GM23338 (cell line): ENCODE data around the gene MAPK11. TPM values are rescaled to one million over a fixed set of nuclear protein-coding genes. Genes with fewer than 3 reads are reported as not detected.

Experiments
- ATAC-seq: fragments of 200-7000 bp; cut with Tn5 transposase; 3 replicates; pipeline ENCODE4 v1.9.1; 2020
- DNase-seq: peaks from one replicate; pipeline ENCODE4 v3.0.0-alpha.2; 2015; ENCODE audit warnings: low spot score
- H2AFZ ChIP-seq: fragments of 200-600 bp; sonication (generic); 2 replicates; pipeline ENCODE4 v1.8.0; 2016; ENCODE audit warnings: antibody characterized with exemption, mild to moderate bottlenecking, moderate library complexity
- H3F3A ChIP-seq: fragments of 200-600 bp; sonication (generic); replicated peaks from 2 replicates; pipeline ENCODE4 v1.8.0; 2017; ENCODE audit warnings: antibody characterized with exemption, mixed run types, low read depth
- H3K27ac ChIP-seq: fragments of 200-600 bp; sonication (generic); 2 replicates; pipeline ENCODE4 v1.6.1; 2016; ENCODE audit warnings: low read depth
- H3K27me3 ChIP-seq: fragments of 200-600 bp; sonication (generic); 2 replicates; pipeline ENCODE4 v1.8.0; 2016; ENCODE audit warnings: mild to moderate bottlenecking, mixed run types, moderate library complexity; ENCODE audit not compliant: insufficient read depth
- H3K36me3 ChIP-seq: fragments of 200-600 bp; sonication (generic); 2 replicates; pipeline ENCODE4 v1.8.0; 2016; ENCODE audit warnings: mild to moderate bottlenecking; ENCODE audit not compliant: insufficient read depth
- H3K4me1 ChIP-seq: fragments of 200-600 bp; sonication (generic); 2 replicates; pipeline ENCODE4 v1.8.0; 2016; ENCODE audit warnings: mild to moderate bottlenecking, moderate library complexity; ENCODE audit not compliant: insufficient read depth
- H3K4me2 ChIP-seq: fragments of 200-600 bp; sonication (generic); 2 replicates; pipeline ENCODE4 v1.7.1; 2017; ENCODE audit warnings: mixed run types
- H3K4me3 ChIP-seq: fragments of 200-600 bp; sonication (generic); 2 replicates; pipeline ENCODE4 v1.6.1; 2016; ENCODE audit warnings: mixed run types
- H3K79me2 ChIP-seq: fragments of 200-600 bp; sonication (generic); replicated peaks from 2 replicates; pipeline ENCODE4 v1.8.0; 2017; ENCODE audit warnings: mild to moderate bottlenecking; ENCODE audit not compliant: insufficient read depth
- H3K9me2 ChIP-seq: fragments of 200-600 bp; sonication (generic); 2 replicates; pipeline ENCODE4 v1.8.0; 2017; ENCODE audit not compliant: insufficient read depth
- H4K20me1 ChIP-seq: fragments of 200-600 bp; sonication (generic); replicated peaks from 2 replicates; pipeline ENCODE4 v1.8.0; 2017; ENCODE audit warnings: mild to moderate bottlenecking; ENCODE audit not compliant: insufficient read depth
- H3K27ac Mint-ChIP-seq: 2 replicates; pipeline ENCODE4 v1.8.0; 2020; ENCODE audit warnings: inconsistent platforms, mild to moderate bottlenecking, moderate library complexity, mixed read lengths
- H3K27me3 Mint-ChIP-seq: 3 replicates; pipeline ENCODE4 v1.8.0; 2022; ENCODE audit warnings: low read depth, mild to moderate bottlenecking, moderate library complexity, mixed read lengths, inconsistent platforms; ENCODE audit not compliant: insufficient read depth, poor library complexity
- H3K36me3 Mint-ChIP-seq: 3 replicates; pipeline ENCODE4 v1.8.0; 2021; ENCODE audit warnings: low read depth, mild to moderate bottlenecking, inconsistent platforms, moderate library complexity, mixed read lengths
- H3K4me1 Mint-ChIP-seq: 3 replicates; pipeline ENCODE4 v1.8.0; 2020; ENCODE audit warnings: mild to moderate bottlenecking, inconsistent platforms, mixed read lengths
- H3K4me3 Mint-ChIP-seq: 3 replicates; pipeline ENCODE4 v1.8.0; 2021; ENCODE audit warnings: moderate library complexity, mild to moderate bottlenecking, inconsistent platforms, mixed read lengths
- H3K9me3 Mint-ChIP-seq: 3 replicates; pipeline ENCODE4 v1.8.0; 2020; ENCODE audit warnings: moderate library complexity, mild to moderate bottlenecking, inconsistent platforms, mixed read lengths
- CREB1 ChIP-seq: fragments of 250-450 bp; sonication (Bioruptor Pico); IDR thresholded peaks from 2 replicates; pipeline ENCODE4 v1.5.0; 2020; ENCODE audit warnings: low read depth, mild to moderate bottlenecking, moderate library complexity
- EZH2 ChIP-seq: fragments of 200-600 bp; sonication (generic); IDR thresholded peaks from one replicate; pipeline ENCODE4 v1.8.0; 2017; ENCODE audit warnings: antibody characterized with exemption, mild to moderate bottlenecking, low read depth; ENCODE audit not compliant: unreplicated experiment
- EZH2phosphoT487 ChIP-seq: fragments of 200-600 bp; sonication (generic); IDR thresholded peaks from one replicate; pipeline ENCODE4 v1.8.1; 2018; ENCODE audit warnings: antibody characterized with exemption; ENCODE audit not compliant: unreplicated experiment
- JUNB ChIP-seq: IDR thresholded peaks from one replicate; pipeline ENCODE4 v1.6.1; 2016; ENCODE audit warnings: antibody characterized with exemption; ENCODE audit not compliant: unreplicated experiment
- NANOG ChIP-seq: IDR thresholded peaks from 2 replicates; pipeline ENCODE4 v1.6.1; 2016; ENCODE audit warnings: antibody characterized with exemption, borderline replicate concordance
- POLR2AphosphoS5 ChIP-seq: IDR thresholded peaks from 2 replicates; pipeline ENCODE4 v1.6.1; 2016; ENCODE audit warnings: antibody characterized with exemption, low read depth
- STAT1 ChIP-seq: IDR thresholded peaks from one replicate; pipeline ENCODE4 v1.6.1; 2016; ENCODE audit warnings: antibody characterized with exemption; ENCODE audit not compliant: unreplicated experiment
- ZNF114 ChIP-seq: fragments of 250-450 bp; sonication (Bioruptor Pico); IDR thresholded peaks from 2 replicates; pipeline ENCODE4 v1.5.0; 2020; ENCODE audit warnings: mild to moderate bottlenecking, moderate library complexity
- ZNF331 ChIP-seq: fragments of 250-450 bp; sonication (Bioruptor Pico); IDR thresholded peaks from 2 replicates; pipeline ENCODE4 v1.5.0; 2020; ENCODE audit warnings: low read depth, mild to moderate bottlenecking, moderate library complexity
- polyA plus RNA-seq: library from polyadenylated mRNA; unstranded; fragments of >200 nt; fragmentation: Nextera tagmentation; extraction: Ambion mirVana; gene quantifications from 2 replicates; pipeline ENCODE4 v1.2.1, GENCODE V29; 2016
- total RNA-seq: library from RNA; depleted of rRNA; stranded (reverse); fragments of >200 nt; shearing (Covaris generic); gene quantifications from 2 replicates; pipeline ENCODE4 v1.2.3, GENCODE V29; 2014
- TF ChIP-seq, protein P1 (sequence below): IDR thresholded peaks from 2 replicates; pipeline ENCODE4 v1.6.1; 2016; ENCODE audit warnings: antibody characterized with exemption
- TF ChIP-seq, protein P2 (sequence below): fragments of 250-450 bp; sonication (Bioruptor Pico); IDR thresholded peaks from 2 replicates; pipeline ENCODE4 v1.5.0; 2020; ENCODE audit warnings: mild to moderate bottlenecking, moderate library complexity
- TF ChIP-seq, protein P3 (sequence below), 2 experiments: fragments of 200-600 bp in 1 of 2; sonication (generic) in 1 of 2; conservative IDR thresholded peaks; 2 replicates each; pipeline versions ENCODE4 v1.5.1 to v1.6.1; 2016 to 2017; ENCODE audit warnings: antibody characterized with exemption in 2 of 2, low read depth in 2 of 2, mild to moderate bottlenecking in 2 of 2, moderate library complexity in 1 of 2
- TF ChIP-seq, protein P4 (sequence below): IDR thresholded peaks from one replicate; pipeline ENCODE4 v1.6.1; 2018; ENCODE audit warnings: antibody characterized with exemption; ENCODE audit not compliant: unreplicated experiment

MAPK11 gene
- total and polyA plus RNA-seq, 2 experiments from 2014 or later, result 0.34 to 1.9 TPM

DNA sequence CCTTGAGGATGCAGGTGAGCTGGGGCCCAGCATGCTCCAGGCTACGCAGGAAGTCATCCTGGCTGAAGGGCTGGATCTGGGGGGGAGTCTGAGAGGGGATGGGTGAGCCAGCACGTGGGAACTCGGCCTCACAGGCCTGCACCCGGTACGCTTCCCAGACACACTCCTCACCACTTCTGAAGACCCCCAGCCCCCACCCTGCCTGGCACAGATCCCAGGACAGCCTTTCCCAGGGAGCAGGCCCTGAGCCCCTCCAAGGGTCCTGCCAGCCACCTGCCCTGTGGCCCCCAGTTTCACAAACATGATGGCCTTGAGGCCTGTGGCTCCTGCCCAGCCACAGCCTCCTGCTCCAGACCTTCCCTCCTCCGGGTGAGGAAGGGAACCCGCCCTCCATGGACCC is 42.8 kb upstream of the MAPK11 start:
- no peaks in the 10 kb centered on the region for H3K9me2 ChIP-seq
- H3K27ac ChIP-seq, result no peak overlapping the region
- Mint-ChIP-seq H3K27me3 (peaks cover 16% of the 10 kb centered on the region), H3K4me1 (peaks cover 12% of the 10 kb centered on the region), H3K36me3 (no peaks in the 10 kb centered on the region), H3K9me3 (no peaks in the 10 kb centered on the region), H3K4me3 (no peak overlapping the region), H3K27ac (no peak overlapping the region)
- peaks cover 3% of the 10 kb centered on the region; the same call in 1 of the 2 replicates for H3K4me1 ChIP-seq
- no peak for TF ChIP-seq NANOG
- TF ChIP-seq STAT1, result no peak
- no peak for TF ChIP-seq ZNF114 (CRISPR knock-in tag)
- TF ChIP-seq, protein P1, sequence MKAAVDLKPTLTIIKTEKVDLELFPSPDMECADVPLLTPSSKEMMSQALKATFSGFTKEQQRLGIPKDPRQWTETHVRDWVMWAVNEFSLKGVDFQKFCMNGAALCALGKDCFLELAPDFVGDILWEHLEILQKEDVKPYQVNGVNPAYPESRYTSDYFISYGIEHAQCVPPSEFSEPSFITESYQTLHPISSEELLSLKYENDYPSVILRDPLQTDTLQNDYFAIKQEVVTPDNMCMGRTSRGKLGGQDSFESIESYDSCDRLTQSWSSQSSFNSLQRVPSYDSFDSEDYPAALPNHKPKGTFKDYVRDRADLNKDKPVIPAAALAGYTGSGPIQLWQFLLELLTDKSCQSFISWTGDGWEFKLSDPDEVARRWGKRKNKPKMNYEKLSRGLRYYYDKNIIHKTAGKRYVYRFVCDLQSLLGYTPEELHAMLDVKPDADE, result no peak
- TF ChIP-seq, protein P2, sequence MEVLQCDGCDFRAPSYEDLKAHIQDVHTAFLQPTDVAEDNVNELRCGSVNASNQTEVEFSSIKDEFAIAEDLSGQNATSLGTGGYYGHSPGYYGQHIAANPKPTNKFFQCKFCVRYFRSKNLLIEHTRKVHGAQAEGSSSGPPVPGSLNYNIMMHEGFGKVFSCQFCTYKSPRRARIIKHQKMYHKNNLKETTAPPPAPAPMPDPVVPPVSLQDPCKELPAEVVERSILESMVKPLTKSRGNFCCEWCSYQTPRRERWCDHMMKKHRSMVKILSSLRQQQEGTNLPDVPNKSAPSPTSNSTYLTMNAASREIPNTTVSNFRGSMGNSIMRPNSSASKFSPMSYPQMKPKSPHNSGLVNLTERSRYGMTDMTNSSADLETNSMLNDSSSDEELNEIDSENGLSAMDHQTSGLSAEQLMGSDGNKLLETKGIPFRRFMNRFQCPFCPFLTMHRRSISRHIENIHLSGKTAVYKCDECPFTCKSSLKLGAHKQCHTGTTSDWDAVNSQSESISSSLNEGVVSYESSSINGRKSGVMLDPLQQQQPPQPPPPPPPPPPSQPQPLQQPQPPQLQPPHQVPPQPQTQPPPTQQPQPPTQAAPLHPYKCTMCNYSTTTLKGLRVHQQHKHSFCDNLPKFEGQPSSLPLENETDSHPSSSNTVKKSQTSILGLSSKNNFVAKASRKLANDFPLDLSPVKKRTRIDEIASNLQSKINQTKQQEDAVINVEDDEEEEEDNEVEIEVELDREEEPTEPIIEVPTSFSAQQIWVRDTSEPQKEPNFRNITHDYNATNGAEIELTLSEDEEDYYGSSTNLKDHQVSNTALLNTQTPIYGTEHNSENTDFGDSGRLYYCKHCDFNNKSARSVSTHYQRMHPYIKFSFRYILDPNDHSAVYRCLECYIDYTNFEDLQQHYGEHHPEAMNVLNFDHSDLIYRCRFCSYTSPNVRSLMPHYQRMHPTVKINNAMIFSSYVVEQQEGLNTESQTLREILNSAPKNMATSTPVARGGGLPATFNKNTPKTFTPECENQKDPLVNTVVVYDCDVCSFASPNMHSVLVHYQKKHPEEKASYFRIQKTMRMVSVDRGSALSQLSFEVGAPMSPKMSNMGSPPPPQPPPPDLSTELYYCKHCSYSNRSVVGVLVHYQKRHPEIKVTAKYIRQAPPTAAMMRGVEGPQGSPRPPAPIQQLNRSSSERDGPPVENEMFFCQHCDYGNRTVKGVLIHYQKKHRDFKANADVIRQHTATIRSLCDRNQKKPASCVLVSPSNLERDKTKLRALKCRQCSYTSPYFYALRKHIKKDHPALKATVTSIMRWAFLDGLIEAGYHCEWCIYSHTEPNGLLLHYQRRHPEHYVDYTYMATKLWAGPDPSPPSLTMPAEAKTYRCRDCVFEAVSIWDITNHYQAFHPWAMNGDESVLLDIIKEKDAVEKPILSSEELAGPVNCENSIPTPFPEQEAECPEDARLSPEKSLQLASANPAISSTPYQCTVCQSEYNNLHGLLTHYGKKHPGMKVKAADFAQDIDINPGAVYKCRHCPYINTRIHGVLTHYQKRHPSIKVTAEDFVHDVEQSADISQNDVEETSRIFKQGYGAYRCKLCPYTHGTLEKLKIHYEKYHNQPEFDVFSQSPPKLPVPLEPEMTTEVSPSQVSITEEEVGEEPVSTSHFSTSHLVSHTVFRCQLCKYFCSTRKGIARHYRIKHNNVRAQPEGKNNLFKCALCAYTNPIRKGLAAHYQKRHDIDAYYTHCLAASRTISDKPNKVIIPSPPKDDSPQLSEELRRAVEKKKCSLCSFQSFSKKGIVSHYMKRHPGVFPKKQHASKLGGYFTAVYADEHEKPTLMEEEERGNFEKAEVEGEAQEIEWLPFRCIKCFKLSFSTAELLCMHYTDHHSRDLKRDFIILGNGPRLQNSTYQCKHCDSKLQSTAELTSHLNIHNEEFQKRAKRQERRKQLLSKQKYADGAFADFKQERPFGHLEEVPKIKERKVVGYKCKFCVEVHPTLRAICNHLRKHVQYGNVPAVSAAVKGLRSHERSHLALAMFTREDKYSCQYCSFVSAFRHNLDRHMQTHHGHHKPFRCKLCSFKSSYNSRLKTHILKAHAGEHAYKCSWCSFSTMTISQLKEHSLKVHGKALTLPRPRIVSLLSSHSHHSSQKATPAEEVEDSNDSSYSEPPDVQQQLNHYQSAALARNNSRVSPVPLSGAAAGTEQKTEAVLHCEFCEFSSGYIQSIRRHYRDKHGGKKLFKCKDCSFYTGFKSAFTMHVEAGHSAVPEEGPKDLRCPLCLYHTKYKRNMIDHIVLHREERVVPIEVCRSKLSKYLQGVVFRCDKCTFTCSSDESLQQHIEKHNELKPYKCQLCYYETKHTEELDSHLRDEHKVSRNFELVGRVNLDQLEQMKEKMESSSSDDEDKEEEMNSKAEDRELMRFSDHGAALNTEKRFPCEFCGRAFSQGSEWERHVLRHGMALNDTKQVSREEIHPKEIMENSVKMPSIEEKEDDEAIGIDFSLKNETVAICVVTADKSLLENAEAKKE (CRISPR knock-in tag), result no peak
- TF ChIP-seq, protein P3, sequence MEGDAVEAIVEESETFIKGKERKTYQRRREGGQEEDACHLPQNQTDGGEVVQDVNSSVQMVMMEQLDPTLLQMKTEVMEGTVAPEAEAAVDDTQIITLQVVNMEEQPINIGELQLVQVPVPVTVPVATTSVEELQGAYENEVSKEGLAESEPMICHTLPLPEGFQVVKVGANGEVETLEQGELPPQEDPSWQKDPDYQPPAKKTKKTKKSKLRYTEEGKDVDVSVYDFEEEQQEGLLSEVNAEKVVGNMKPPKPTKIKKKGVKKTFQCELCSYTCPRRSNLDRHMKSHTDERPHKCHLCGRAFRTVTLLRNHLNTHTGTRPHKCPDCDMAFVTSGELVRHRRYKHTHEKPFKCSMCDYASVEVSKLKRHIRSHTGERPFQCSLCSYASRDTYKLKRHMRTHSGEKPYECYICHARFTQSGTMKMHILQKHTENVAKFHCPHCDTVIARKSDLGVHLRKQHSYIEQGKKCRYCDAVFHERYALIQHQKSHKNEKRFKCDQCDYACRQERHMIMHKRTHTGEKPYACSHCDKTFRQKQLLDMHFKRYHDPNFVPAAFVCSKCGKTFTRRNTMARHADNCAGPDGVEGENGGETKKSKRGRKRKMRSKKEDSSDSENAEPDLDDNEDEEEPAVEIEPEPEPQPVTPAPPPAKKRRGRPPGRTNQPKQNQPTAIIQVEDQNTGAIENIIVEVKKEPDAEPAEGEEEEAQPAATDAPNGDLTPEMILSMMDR (conservative IDR thresholded peaks at IDR 0.05; ENCODE audit: low read depth in 2 of 2), result no peak
- TF ChIP-seq CREB1 (CRISPR knock-in tag), result no peak
- no peak for TF ChIP-seq JUNB
- no peak for TF ChIP-seq EZH2
- TF ChIP-seq POLR2AphosphoS5, result no peak
- TF ChIP-seq EZH2phosphoT487, result no peak
- TF ChIP-seq, protein P4, sequence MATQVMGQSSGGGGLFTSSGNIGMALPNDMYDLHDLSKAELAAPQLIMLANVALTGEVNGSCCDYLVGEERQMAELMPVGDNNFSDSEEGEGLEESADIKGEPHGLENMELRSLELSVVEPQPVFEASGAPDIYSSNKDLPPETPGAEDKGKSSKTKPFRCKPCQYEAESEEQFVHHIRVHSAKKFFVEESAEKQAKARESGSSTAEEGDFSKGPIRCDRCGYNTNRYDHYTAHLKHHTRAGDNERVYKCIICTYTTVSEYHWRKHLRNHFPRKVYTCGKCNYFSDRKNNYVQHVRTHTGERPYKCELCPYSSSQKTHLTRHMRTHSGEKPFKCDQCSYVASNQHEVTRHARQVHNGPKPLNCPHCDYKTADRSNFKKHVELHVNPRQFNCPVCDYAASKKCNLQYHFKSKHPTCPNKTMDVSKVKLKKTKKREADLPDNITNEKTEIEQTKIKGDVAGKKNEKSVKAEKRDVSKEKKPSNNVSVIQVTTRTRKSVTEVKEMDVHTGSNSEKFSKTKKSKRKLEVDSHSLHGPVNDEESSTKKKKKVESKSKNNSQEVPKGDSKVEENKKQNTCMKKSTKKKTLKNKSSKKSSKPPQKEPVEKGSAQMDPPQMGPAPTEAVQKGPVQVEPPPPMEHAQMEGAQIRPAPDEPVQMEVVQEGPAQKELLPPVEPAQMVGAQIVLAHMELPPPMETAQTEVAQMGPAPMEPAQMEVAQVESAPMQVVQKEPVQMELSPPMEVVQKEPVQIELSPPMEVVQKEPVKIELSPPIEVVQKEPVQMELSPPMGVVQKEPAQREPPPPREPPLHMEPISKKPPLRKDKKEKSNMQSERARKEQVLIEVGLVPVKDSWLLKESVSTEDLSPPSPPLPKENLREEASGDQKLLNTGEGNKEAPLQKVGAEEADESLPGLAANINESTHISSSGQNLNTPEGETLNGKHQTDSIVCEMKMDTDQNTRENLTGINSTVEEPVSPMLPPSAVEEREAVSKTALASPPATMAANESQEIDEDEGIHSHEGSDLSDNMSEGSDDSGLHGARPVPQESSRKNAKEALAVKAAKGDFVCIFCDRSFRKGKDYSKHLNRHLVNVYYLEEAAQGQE, result no peak
- TF ChIP-seq ZNF331 (CRISPR knock-in tag), result no peak
- H3K36me3 ChIP-seq, result no peaks in the 10 kb centered on the region
- H3F3A ChIP-seq, result 0 out of 2 replicates have a peak, but pooled peaks cover 6% of the 10 kb centered on the region
- H3K4me2 ChIP-seq, result no peak overlapping the region
- no peak for ATAC-seq
- H3K4me3 ChIP-seq, result no peak overlapping the region
- H4K20me1 ChIP-seq, result no peaks in the 10 kb centered on the region
- no peak for DNase-seq
- no peak overlapping the region for H2AFZ ChIP-seq
- no peaks in the 10 kb centered on the region for H3K27me3 ChIP-seq
- H3K79me2 ChIP-seq, result no peaks in the 10 kb centered on the region
